Peyer's patch (tissue), 4 donors: ENCODE results near the gene CLINT1. TPM values are rescaled to one million over a fixed set of nuclear protein-coding genes. Genes with fewer than 3 reads are reported as not detected.

Experiments
- DNase-seq, 3 donors: peaks; one replicate each; pipeline ENCODE4 v3.0.0-alpha.2; 2017 to 2019
- H3K27ac ChIP-seq, 4 donors: fragments of 200-600 bp; sonication (generic); one replicate each; pipeline ENCODE4 v1.5.1; 2016 to 2019
- H3K27me3 ChIP-seq, 2 donors: fragments of 200-600 bp; sonication (generic); one replicate each; pipeline ENCODE4 v1.5.1; 2019
- H3K36me3 ChIP-seq, 3 donors: fragments of 200-600 bp; sonication (generic); one replicate each; pipeline ENCODE4 v1.5.1; 2016 to 2019
- H3K4me1 ChIP-seq, 4 donors: fragments of 200-600 bp; sonication (generic); one replicate each; pipeline ENCODE4 v1.5.1; 2016 to 2019
- H3K4me3 ChIP-seq, 4 donors: fragments of 200-600 bp; sonication (generic); 1 replicate in 3 of 4; 2 replicates in 1 of 4; pipeline ENCODE4 v1.5.1; 2016 to 2019; ENCODE audit warnings: mild to moderate bottlenecking in 1 of 4
- H3K9me3 ChIP-seq, 4 donors: fragments of 200-600 bp; sonication (generic); one replicate each; pipeline ENCODE4 v1.5.1; 2016 to 2019; ENCODE audit warnings: mild to moderate bottlenecking in 1 of 4
- POLR2A ChIP-seq, 2 donors: fragments of 450-650 bp; IDR thresholded peaks; one replicate each; pipeline ENCODE4 v1.5.1; 2017; ENCODE audit warnings: antibody characterized with exemption in 2 of 2, mild to moderate bottlenecking in 2 of 2, moderate library complexity in 2 of 2
- small RNA-seq, 2 donors: library from RNA; depleted of rRNA; stranded (forward); fragments of <200 nt; gene quantifications; one replicate each; pipeline ENCODE3, GENCODE V24; 2016
- total RNA-seq, 4 donors: library from RNA; depleted of rRNA; stranded (reverse); fragments of >200 nt; gene quantifications; one replicate each; pipeline ENCODE4 v1.1.0, GENCODE V29; 2016
- TF ChIP-seq, protein P1 (sequence below), 6 experiments: fragments of 450-650 bp in 4 of 6; fragments of 200-600 bp in 2 of 6; sonication (generic) in 1 of 6; IDR thresholded peaks; one replicate each; pipeline ENCODE4 v1.5.1; 2017 to 2019; ENCODE audit warnings: antibody characterized with exemption in 6 of 6, mild to moderate bottlenecking in 3 of 6, moderate library complexity in 1 of 6

The CLINT1 gene
- total RNA-seq, 4 donors from 2014 or later: 115 to 177 (median 133) TPM

DNA sequence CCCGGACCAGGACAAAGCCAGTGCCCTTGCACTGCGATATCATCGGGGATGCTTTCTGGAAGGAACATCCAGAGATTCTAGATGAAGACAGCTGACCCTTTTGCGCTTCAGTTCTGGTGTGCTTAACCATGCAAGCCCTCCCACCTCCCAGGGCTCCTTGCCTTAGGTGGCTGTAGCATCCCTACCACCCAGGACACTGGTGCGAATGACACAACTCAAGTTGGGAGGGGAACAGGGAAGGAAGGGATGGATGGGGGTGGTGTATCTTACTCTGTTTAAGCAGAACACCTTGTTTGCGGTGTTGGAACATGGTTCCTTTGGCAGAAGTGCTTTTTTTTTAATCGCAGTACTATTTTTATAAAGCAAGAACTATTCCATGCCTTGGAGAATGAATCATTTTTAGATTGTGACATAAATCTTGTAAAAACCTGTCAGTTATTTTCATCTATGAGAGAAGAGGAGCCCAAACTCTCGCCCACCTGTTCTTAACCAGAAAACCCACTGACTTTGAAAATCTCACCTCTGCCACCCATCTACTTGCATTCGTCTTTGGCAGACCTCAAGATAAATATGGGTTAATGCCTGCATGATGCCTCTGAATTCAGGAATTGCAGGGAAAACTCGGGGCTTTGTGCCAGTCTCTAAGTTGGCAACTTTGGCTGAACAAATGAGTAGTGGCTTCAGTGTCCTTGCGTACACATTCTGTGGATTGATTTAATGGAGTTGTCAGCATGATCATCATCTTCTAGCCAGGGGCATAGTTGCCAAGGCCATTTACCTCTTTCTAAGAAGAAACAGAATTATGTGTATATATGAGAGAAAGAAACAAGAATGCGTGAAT lies 119.3 kb downstream of the CLINT1 start:
- no peak for TF ChIP-seq POLR2A (IDR thresholded peaks at IDR 0.05)
- TF ChIP-seq, protein P1, sequence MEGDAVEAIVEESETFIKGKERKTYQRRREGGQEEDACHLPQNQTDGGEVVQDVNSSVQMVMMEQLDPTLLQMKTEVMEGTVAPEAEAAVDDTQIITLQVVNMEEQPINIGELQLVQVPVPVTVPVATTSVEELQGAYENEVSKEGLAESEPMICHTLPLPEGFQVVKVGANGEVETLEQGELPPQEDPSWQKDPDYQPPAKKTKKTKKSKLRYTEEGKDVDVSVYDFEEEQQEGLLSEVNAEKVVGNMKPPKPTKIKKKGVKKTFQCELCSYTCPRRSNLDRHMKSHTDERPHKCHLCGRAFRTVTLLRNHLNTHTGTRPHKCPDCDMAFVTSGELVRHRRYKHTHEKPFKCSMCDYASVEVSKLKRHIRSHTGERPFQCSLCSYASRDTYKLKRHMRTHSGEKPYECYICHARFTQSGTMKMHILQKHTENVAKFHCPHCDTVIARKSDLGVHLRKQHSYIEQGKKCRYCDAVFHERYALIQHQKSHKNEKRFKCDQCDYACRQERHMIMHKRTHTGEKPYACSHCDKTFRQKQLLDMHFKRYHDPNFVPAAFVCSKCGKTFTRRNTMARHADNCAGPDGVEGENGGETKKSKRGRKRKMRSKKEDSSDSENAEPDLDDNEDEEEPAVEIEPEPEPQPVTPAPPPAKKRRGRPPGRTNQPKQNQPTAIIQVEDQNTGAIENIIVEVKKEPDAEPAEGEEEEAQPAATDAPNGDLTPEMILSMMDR (IDR thresholded peaks at IDR 0.05): no peak
- H3K4me3 ChIP-seq: no peak overlapping the region
- H3K36me3 ChIP-seq: peaks cover 0 to 39% (median 0%) of the 10 kb centered on the region in 3 donors
- no peak overlapping the region for H3K27ac ChIP-seq
- H3K9me3 ChIP-seq: no peaks in the 10 kb centered on the region
- no peaks in the 10 kb centered on the region for H3K27me3 ChIP-seq
- no peak for DNase-seq
- peaks cover 0 to 10% (median 0%) of the 10 kb centered on the region in 4 donors for H3K4me1 ChIP-seq

DNA sequence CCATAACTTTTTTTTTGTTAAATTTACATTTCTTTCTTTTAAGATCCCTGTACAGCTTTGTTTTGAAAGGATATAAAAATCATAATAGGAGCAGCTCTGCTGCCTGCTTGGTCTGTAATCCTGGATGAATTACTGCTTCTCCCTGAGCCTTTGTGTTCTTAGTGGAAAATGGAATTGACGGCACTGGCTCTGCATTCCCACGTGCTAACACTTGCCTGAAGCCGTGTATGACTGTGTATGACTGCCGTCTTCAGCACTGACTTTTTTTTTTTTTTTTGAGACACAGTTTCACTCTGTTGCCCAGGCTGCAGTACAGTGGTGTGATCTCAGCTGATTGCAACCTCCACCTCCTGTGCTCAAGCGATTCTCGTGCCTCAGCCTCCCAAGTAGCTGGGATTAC lies 123.0 kb downstream of the CLINT1 start:
- Histone ChIP-seq H3K4me1 (peaks cover 0 to 4% (median 0%) of the 10 kb centered on the region in 4 donors), H3K9me3 (no peaks in the 10 kb centered on the region), H3K36me3 (peaks cover 0 to 53% (median 0%) of the 10 kb centered on the region in 3 donors), H3K27ac (no peak overlapping the region), H3K4me3 (no peak overlapping the region), H3K27me3 (no peaks in the 10 kb centered on the region)
- DNase-seq: no peak
- TF ChIP-seq, protein P1 (IDR thresholded peaks at IDR 0.05): no peak
- no peak for TF ChIP-seq POLR2A (IDR thresholded peaks at IDR 0.05)

Small RNA genes lying within 50 kb of the gene (small RNA-seq; reads per million reads assigned to genes)
- gene AC026407.1: 0 reads per million in 2 donors
- 0 reads per million in 2 donors for gene RNU6-260P

Other genes starting within 250 kb of the CLINT1 start
- 1 to 10 TPM in 1 of 4 donors, under 1 TPM in 1, not detected in 2; 0.66 to 1.8 TPM for gene SOX30, start 206.7 kb downstream of the CLINT1 start, total RNA-seq
- 1 to 10 TPM in 1 of 4 donors, not detected in 3; 1.7 TPM for gene C5orf52, start 187.6 kb downstream of the CLINT1 start, total RNA-seq
- 10 to 100 TPM in 2 of 4 donors, 1 to 10 TPM in 2; 4.0 to 29.7 (median 8.9) TPM for gene THG1L, start 127.7 kb downstream of the CLINT1 start, total RNA-seq
- 1 to 10 TPM; 3.3 to 3.8 (median 3.6) TPM for gene LSM11, start 115.4 kb downstream of the CLINT1 start, total RNA-seq